Stomach (tissue), 9 donors: ENCODE data around the gene ITPR2. TPM values are rescaled to one million over a fixed set of nuclear protein-coding genes. Genes with fewer than 3 reads are reported as not detected.

Experiments
- DNase-seq, 2 donors: peaks; one replicate each; pipeline versions ENCODE4 v3.0.0 to v3.0.0-alpha.2; 2013 to 2019
- H3K27ac ChIP-seq, 5 donors: fragments of 200-600 bp in 4 of 5; sonication (generic) in 4 of 5; one replicate each; pipeline ENCODE4 v1.5.1; 2013 to 2019; ENCODE audit warnings: mild to moderate bottlenecking in 1 of 5, moderate library complexity in 1 of 5
- H3K27me3 ChIP-seq, 3 donors: fragments of 200-600 bp; sonication (generic); one replicate each; pipeline ENCODE4 v1.5.1; 2017 to 2019; ENCODE audit warnings: mixed run types in 1 of 3
- H3K36me3 ChIP-seq, 4 donors: fragments of 200-600 bp; sonication (generic); 1 replicate in 3 of 4; 2 replicates in 1 of 4; pipeline ENCODE4 v1.5.1; 2016 to 2019
- H3K4me1 ChIP-seq, 4 donors: fragments of 200-600 bp; sonication (generic); one replicate each; pipeline ENCODE4 v1.5.1; 2016 to 2019
- H3K4me3 ChIP-seq, 4 donors: fragments of 200-600 bp; sonication (generic) in 3 of 4; one replicate each; pipeline ENCODE4 v1.5.1; 2016 to 2019; ENCODE audit warnings: mild to moderate bottlenecking in 1 of 4
- H3K9me3 ChIP-seq, 4 donors: fragments of 200-600 bp; sonication (generic); one replicate each; pipeline ENCODE4 v1.5.1; 2016 to 2019
- EP300 ChIP-seq: sonication (generic); formaldehyde crosslinking; IDR thresholded peaks from one replicate; pipeline ENCODE4 v1.6.1; 2017; ENCODE audit warnings: antibody characterized with exemption
- POLR2A ChIP-seq, 4 donors: fragments of 450-650 bp; IDR thresholded peaks; one replicate each; pipeline ENCODE4 v1.6.1; 2016; ENCODE audit warnings: antibody characterized with exemption in 4 of 4, control low read depth in 2 of 4, mild to moderate bottlenecking in 1 of 4, moderate library complexity in 1 of 4
- POLR2AphosphoS5 ChIP-seq, 3 donors: sonication (generic); formaldehyde crosslinking; IDR thresholded peaks; one replicate each; pipeline ENCODE4 v1.6.1; 2016; ENCODE audit warnings: antibody characterized with exemption in 3 of 3
- WGBS, 5 donors: extraction: QIAGEN DNeasy Blood & Tissue Kit in 3 of 5; methylation state at CpG; one replicate each; pipeline versions ENCODE4 v1.1.5 to v1.1.7; 2013 to 2018; 5-methylcytosine and 5-hydroxymethylcytosine counted together
- intact Hi-C: fragments of 100-400 bp; cut with DNase I; formaldehyde crosslinking; loops from one replicate; pipeline ENCODE4 v1.15.1; 2023; ENCODE audit warnings: low total_unique reads
- polyA plus RNA-seq, 3 donors: library from polyadenylated mRNA; stranded (reverse); fragments of 200-250 nt; gene quantifications; one replicate each; pipeline ENCODE4 v1.2.3, GENCODE V29; 2013
- total RNA-seq, 5 donors: library from RNA; depleted of rRNA; stranded (reverse); fragments of >200 nt; gene quantifications; one replicate each; pipeline versions ENCODE4 v1.1.0 to v1.2.3, GENCODE V29; 2014 to 2016
- TF ChIP-seq, protein P1 (sequence below), 7 experiments: fragments of 450-650 bp in 4 of 7; fragments of 200-600 bp in 3 of 7; sonication (generic) in 3 of 7; IDR thresholded peaks; one replicate each; pipeline ENCODE4 v1.5.1; 2016 to 2019; ENCODE audit warnings: antibody characterized with exemption in 7 of 7, control low read depth in 2 of 7, mild to moderate bottlenecking in 1 of 7
- donor health status: healthy with polysubstance abuse.
- donor health status: Bipolar disorder and iron deficiency.
- donor health status: healthy.

The ITPR2 gene
- total and polyA plus RNA-seq, 8 donors = 1.4 to 172 (median 23.4) TPM

GRCh38 chr12:26828280-26829073, 4.5 kb downstream of the ITPR2 start:
- intact Hi-C loops = no loop called here
- no peak overlapping the region for H3K27ac ChIP-seq
- 85 to 91% (median 86%) methylated on average over 7 of the region's 7 CpGs for WGBS, 5 donors
- no peaks in the 10 kb centered on the region for H3K9me3 ChIP-seq
- no peak overlapping the region for H3K4me3 ChIP-seq
- DNase-seq = no peak
- H3K27me3 ChIP-seq = no peaks in the 10 kb centered on the region
- no peak for TF ChIP-seq EP300
- no peak for TF ChIP-seq POLR2AphosphoS5 (IDR thresholded peaks at IDR 0.05)
- TF ChIP-seq POLR2A (IDR thresholded peaks at IDR 0.05) = no peak
- TF ChIP-seq, protein P1, sequence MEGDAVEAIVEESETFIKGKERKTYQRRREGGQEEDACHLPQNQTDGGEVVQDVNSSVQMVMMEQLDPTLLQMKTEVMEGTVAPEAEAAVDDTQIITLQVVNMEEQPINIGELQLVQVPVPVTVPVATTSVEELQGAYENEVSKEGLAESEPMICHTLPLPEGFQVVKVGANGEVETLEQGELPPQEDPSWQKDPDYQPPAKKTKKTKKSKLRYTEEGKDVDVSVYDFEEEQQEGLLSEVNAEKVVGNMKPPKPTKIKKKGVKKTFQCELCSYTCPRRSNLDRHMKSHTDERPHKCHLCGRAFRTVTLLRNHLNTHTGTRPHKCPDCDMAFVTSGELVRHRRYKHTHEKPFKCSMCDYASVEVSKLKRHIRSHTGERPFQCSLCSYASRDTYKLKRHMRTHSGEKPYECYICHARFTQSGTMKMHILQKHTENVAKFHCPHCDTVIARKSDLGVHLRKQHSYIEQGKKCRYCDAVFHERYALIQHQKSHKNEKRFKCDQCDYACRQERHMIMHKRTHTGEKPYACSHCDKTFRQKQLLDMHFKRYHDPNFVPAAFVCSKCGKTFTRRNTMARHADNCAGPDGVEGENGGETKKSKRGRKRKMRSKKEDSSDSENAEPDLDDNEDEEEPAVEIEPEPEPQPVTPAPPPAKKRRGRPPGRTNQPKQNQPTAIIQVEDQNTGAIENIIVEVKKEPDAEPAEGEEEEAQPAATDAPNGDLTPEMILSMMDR (IDR thresholded peaks at IDR 0.05) = no peak
- peaks cover 5 to 33% (median 18%) of the 10 kb centered on the region in 4 donors for H3K4me1 ChIP-seq
- no peaks in the 10 kb centered on the region for H3K36me3 ChIP-seq

- intact Hi-C loops = no loop called here
- no peak overlapping the region for H3K27ac ChIP-seq
- no peak overlapping the region for H3K4me3 ChIP-seq
- no peak for TF ChIP-seq EP300
- TF ChIP-seq, protein P1 (IDR thresholded peaks at IDR 0.05) = no peak
- no peak for TF ChIP-seq POLR2AphosphoS5 (IDR thresholded peaks at IDR 0.05)
- TF ChIP-seq POLR2A (IDR thresholded peaks at IDR 0.05) = no peak
- 96 to 99% (median 99%) methylated on average over 5 of the region's 5 CpGs for WGBS, 5 donors
- no peaks in the 10 kb centered on the region for H3K9me3 ChIP-seq
- H3K27me3 ChIP-seq = no peaks in the 10 kb centered on the region
- H3K36me3 ChIP-seq = no peaks in the 10 kb centered on the region
- DNase-seq = no peak
- peaks cover 5 to 33% (median 17%) of the 10 kb centered on the region in 4 donors for H3K4me1 ChIP-seq
These were observed 6.6 kb downstream of the ITPR2 start for GRCh38 chr12:26826437-26826836.

GRCh38 chr12:26825459-26826016, 7.5 kb downstream of the ITPR2 start:
- Histone ChIP-seq H3K27ac (no peak overlapping the region), H3K4me1 (peaks cover 0 to 24% (median 8%) of the 10 kb centered on the region in 4 donors), H3K9me3 (no peaks in the 10 kb centered on the region), H3K27me3 (no peaks in the 10 kb centered on the region), H3K36me3 (no peaks in the 10 kb centered on the region), H3K4me3 (no peak overlapping the region)
- no peak for TF ChIP-seq POLR2AphosphoS5 (IDR thresholded peaks at IDR 0.05)
- TF ChIP-seq, protein P1 (IDR thresholded peaks at IDR 0.05) = no peak
- no peak for TF ChIP-seq EP300
- no peak for TF ChIP-seq POLR2A (IDR thresholded peaks at IDR 0.05)
- WGBS, 5 donors = 51 to 78% (median 69%) methylated on average over 1 of the region's 1 CpG
- intact Hi-C loops = no loop called here
- no peak for DNase-seq

- intact Hi-C loops = no loop called here
- H3K27me3 ChIP-seq = no peaks in the 10 kb centered on the region
- no peak overlapping the region for H3K4me3 ChIP-seq
- TF ChIP-seq EP300 = no peak
- H3K36me3 ChIP-seq = no peaks in the 10 kb centered on the region
- peaks cover 0 to 17% (median 2%) of the 10 kb centered on the region in 4 donors for H3K4me1 ChIP-seq
- no peaks in the 10 kb centered on the region for H3K9me3 ChIP-seq
- WGBS, 5 donors = 76 to 92% (median 78%) methylated on average over 2 of the region's 2 CpGs
- no peak for DNase-seq
- H3K27ac ChIP-seq = no peak overlapping the region
These were observed 9.6 kb downstream of the ITPR2 start for GRCh38 chr12:26823390-26823789.

DNA sequence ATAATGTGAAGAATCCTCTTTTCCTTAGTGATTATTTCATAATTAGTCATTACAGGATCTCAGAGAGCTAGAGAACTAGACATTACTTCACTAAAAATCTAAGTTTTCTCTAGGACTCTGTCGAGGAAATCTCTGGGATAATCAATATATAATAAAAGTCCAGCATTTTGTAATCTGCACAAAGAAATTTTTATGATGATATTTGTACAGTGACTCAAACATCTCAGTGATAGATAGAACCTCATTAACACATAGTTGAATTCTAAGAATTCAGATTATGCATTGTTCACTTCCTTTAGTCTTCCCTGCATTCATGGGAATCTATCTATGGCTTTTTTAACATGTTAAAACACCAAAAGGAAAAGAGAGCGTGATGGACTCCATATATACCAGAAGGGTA, 11.0 kb downstream of the ITPR2 start:
- no peak for DNase-seq
- Histone ChIP-seq H3K4me1 (peaks cover 0 to 20% (median 10%) of the 10 kb centered on the region in 4 donors), H3K36me3 (no peaks in the 10 kb centered on the region), H3K9me3 (no peaks in the 10 kb centered on the region), H3K4me3 (no peak overlapping the region), H3K27ac (no peak overlapping the region), H3K27me3 (no peaks in the 10 kb centered on the region)
- TF ChIP-seq EP300 = no peak
- TF ChIP-seq POLR2AphosphoS5 (IDR thresholded peaks at IDR 0.05) = no peak
- TF ChIP-seq, protein P1 (IDR thresholded peaks at IDR 0.05) = no peak
- TF ChIP-seq POLR2A (IDR thresholded peaks at IDR 0.05) = no peak
- WGBS, 5 donors = 74 to 94% (median 88%) methylated on average over 2 of the region's 2 CpGs
- intact Hi-C loops = no loop called here
